Activated naive CD4-positive, alpha-beta T cell treated with anti-CD3 and anti-CD28 coated beads for 36 hours (primary cell): ENCODE data around the gene AKAP12. TPM values are rescaled to one million over a fixed set of nuclear protein-coding genes. Genes with fewer than 3 reads are reported as not detected.
"Not testable (repeated sequence)": the region's sequence is repeated elsewhere in the genome, so short reads cannot be mapped to it uniquely, and the experiment has no call there.

Experiments used
- CTCF ChIA-PET: fragments of 350-600 bp; sonication (Branson Sonifier 250); formaldehyde crosslinking; loops from one replicate; lab custom pipeline; 2021; ENCODE audit warnings: antibody characterized with exemption; lab: Charles Lee
- DNase-seq: peaks from one replicate; pipeline ENCODE4 v3.0.0-alpha.2; 2020
- H3K27ac Mint-ChIP-seq: one replicate; pipeline ENCODE4 v1.8.0; 2021; ENCODE audit warnings: mild to moderate bottlenecking, mixed read lengths
- H3K27me3 Mint-ChIP-seq: one replicate; pipeline ENCODE4 v1.8.0; 2021; ENCODE audit warnings: low read depth, mixed read lengths
- H3K36me3 Mint-ChIP-seq: one replicate; pipeline ENCODE4 v1.8.0; 2021; ENCODE audit warnings: low read depth, mixed read lengths
- H3K4me1 Mint-ChIP-seq: one replicate; pipeline ENCODE4 v1.8.0; 2021; ENCODE audit warnings: low read depth, mixed read lengths
- H3K4me3 Mint-ChIP-seq: one replicate; pipeline ENCODE4 v1.8.0; 2021; ENCODE audit warnings: mild to moderate bottlenecking, moderate library complexity, mixed read lengths
- H3K9me3 Mint-ChIP-seq: one replicate; pipeline ENCODE4 v1.8.0; 2021; ENCODE audit warnings: mixed read lengths
- intact Hi-C: fragments of 100-400 bp; cut with micrococcal nuclease; formaldehyde crosslinking; loops from one replicate; pipeline ENCODE4 v1.15.1; 2023
- total RNA-seq, 2 experiments: library from RNA; stranded (reverse); gene quantifications; one replicate each; pipeline ENCODE4 v1.2.3, GENCODE V29; 2021

AKAP12 gene
- total RNA-seq, 2 experiments from 2014 or later = 0.62 to 0.77 TPM

DNA sequence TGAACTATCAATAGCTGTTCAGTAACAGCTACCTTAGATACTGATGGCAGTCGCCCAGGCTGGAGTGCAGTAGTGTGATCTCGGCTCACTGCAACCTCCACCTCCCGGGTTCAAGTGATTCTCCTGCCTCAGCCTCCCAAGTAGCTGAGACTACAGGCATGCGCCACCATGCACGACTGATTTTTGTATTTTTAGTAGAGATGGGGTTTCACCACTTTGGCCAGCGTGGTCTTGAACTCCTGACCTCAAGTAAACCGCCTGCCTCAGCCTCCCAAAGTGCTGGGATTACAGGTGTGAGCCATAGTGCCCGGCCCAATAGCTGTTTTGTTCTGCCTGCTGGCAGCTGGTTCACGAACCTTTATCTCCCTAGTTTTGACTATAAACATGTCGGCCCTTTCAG is 103.0 kb downstream of the AKAP12 start:
- CTCF ChIA-PET = interaction anchor here (0.6 to 1.4 kb wide), 3 partner anchors 9 to 282 kb away, joined by 3 to 4 read pairs (median 3); no protein-coding TSS in a partner anchor
- H3K4me3 Mint-ChIP-seq, H3K27me3 Mint-ChIP-seq, H3K36me3 Mint-ChIP-seq, intact Hi-C loops, H3K27ac Mint-ChIP-seq, H3K9me3 Mint-ChIP-seq, H3K4me1 Mint-ChIP-seq, DNase-seq: not testable (repeated sequence)

- Mint-ChIP-seq H3K9me3 (no peaks in the 10 kb centered on the region), H3K27me3 (no peaks in the 10 kb centered on the region), H3K36me3 (no peaks in the 10 kb centered on the region), H3K4me3 (no peak overlapping the region), H3K4me1 (no peaks in the 10 kb centered on the region), H3K27ac (no peak overlapping the region)
- CTCF ChIA-PET = interaction anchor here (0.7 to 1.1 kb wide), 2 partner anchors 15 to 120 kb away, joined by 4 read pairs; no protein-coding TSS in a partner anchor
- intact Hi-C loops = no loop called here
- no peak for DNase-seq
Measured at GRCh38 chr6:151349651-151350270, 110.0 kb downstream of the AKAP12 start.

- no peak for DNase-seq
- Mint-ChIP-seq H3K4me1 (no peaks in the 10 kb centered on the region), H3K36me3 (no peaks in the 10 kb centered on the region), H3K27me3 (no peaks in the 10 kb centered on the region), H3K9me3 (no peaks in the 10 kb centered on the region), H3K4me3 (no peak overlapping the region), H3K27ac (no peak overlapping the region)
- intact Hi-C loops = no loop called here
- CTCF ChIA-PET = interaction anchor here (0.7 to 3.0 kb wide), 3 partner anchors 16 to 337 kb away, joined by 4 to 8 read pairs (median 4); no protein-coding TSS in a partner anchor
Measured at GRCh38 chr6:151350442-151351145, 110.8 kb downstream of the AKAP12 start.

GRCh38 chr6:151351146-151351700 is 111.5 kb downstream of the AKAP12 start:
- no peaks in the 10 kb centered on the region for H3K9me3 Mint-ChIP-seq
- H3K27me3 Mint-ChIP-seq = no peaks in the 10 kb centered on the region
- H3K4me3 Mint-ChIP-seq = no peak overlapping the region
- DNase-seq = no peak
- intact Hi-C loops = no loop called here
- H3K36me3 Mint-ChIP-seq = no peaks in the 10 kb centered on the region
- CTCF ChIA-PET = interaction anchor here (0.5 to 3.0 kb wide), 2 partner anchors 337 to 1027 kb away, joined by 5 to 8 read pairs; no protein-coding TSS in a partner anchor
- H3K4me1 Mint-ChIP-seq = no peaks in the 10 kb centered on the region
- H3K27ac Mint-ChIP-seq = no peak overlapping the region

GRCh38 chr6:151351731-151352130 is 112.0 kb downstream of the AKAP12 start:
- Mint-ChIP-seq H3K9me3 (no peaks in the 10 kb centered on the region), H3K36me3 (no peaks in the 10 kb centered on the region), H3K4me1 (no peaks in the 10 kb centered on the region), H3K27ac (no peak overlapping the region), H3K27me3 (no peaks in the 10 kb centered on the region), H3K4me3 (no peak overlapping the region)
- no peak for DNase-seq
- intact Hi-C loops = loop anchor here (1.0 kb wide), 1 partner anchor 125 kb away; no protein-coding TSS in a partner anchor
- CTCF ChIA-PET = interaction anchor here (0.5 to 3.0 kb wide), 2 partner anchors 338 to 1028 kb away, joined by 5 to 8 read pairs; no protein-coding TSS in a partner anchor

- peaks cover under 1% of the 10 kb centered on the region for H3K4me1 Mint-ChIP-seq
- CTCF ChIA-PET = interaction anchor here (0.6 to 3.0 kb wide), 2 partner anchors 339 to 462 kb away, joined by 4 to 8 read pairs; no protein-coding TSS in a partner anchor
- no peak for DNase-seq
- no peak overlapping the region for H3K4me3 Mint-ChIP-seq
- intact Hi-C loops = loop anchor here (1.0 kb wide), 1 partner anchor 124 kb away; no protein-coding TSS in a partner anchor
- no peaks in the 10 kb centered on the region for H3K9me3 Mint-ChIP-seq
- no peaks in the 10 kb centered on the region for H3K27me3 Mint-ChIP-seq
- no peaks in the 10 kb centered on the region for H3K36me3 Mint-ChIP-seq
- no peak overlapping the region for H3K27ac Mint-ChIP-seq
Measured at GRCh38 chr6:151352410-151353396, 112.9 kb downstream of the AKAP12 start.

- H3K36me3 Mint-ChIP-seq = peaks cover 1% of the 10 kb centered on the region
- CTCF ChIA-PET = interaction anchor here (0.6 to 3.0 kb wide), 2 partner anchors 168 to 340 kb away, joined by 3 to 8 read pairs; no protein-coding TSS in a partner anchor
- no peak overlapping the region for H3K4me3 Mint-ChIP-seq
- no peaks in the 10 kb centered on the region for H3K27me3 Mint-ChIP-seq
- H3K27ac Mint-ChIP-seq = no peak overlapping the region
- peaks cover 11% of the 10 kb centered on the region for H3K4me1 Mint-ChIP-seq
- no peak for DNase-seq
- no peaks in the 10 kb centered on the region for H3K9me3 Mint-ChIP-seq
- intact Hi-C loops = no loop called here
Measured at GRCh38 chr6:151353795-151354194, 114.0 kb downstream of the AKAP12 start.

DNA sequence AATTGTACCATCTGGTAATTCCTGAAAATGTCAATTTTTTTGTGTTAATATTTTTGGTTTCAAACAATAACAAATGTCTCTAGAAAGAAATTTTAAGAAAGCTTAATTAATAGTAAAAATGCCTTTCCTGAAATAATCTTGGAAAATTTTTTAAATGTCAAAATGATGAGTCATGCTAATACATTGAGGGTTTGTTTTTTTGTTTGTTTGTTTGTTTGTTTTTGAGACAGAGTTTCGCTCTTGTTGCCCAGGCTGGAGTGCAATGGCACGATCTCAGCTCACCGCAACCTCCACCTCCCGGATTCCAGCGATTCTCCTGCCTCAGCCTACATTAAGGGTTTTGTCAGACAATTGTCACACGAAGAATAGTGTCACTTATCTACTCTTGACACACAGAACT is 117.2 kb downstream of the AKAP12 start:
- DNase-seq, H3K36me3 Mint-ChIP-seq, H3K4me3 Mint-ChIP-seq, H3K27ac Mint-ChIP-seq, H3K27me3 Mint-ChIP-seq, H3K9me3 Mint-ChIP-seq, intact Hi-C loops: not testable (repeated sequence)
- CTCF ChIA-PET = interaction anchor here (0.7 to 1.0 kb wide), 2 partner anchors 68 to 83 kb away, joined by 3 to 5 read pairs; no protein-coding TSS in a partner anchor
- peaks cover 11% of the 10 kb centered on the region for H3K4me1 Mint-ChIP-seq

GRCh38 chr6:151357758-151358436 is 118.1 kb downstream of the AKAP12 start:
- Mint-ChIP-seq H3K9me3 (no peaks in the 10 kb centered on the region), H3K27me3 (no peaks in the 10 kb centered on the region), H3K27ac (no peak overlapping the region), H3K4me3 (no peak overlapping the region), H3K4me1 (peaks cover 11% of the 10 kb centered on the region), H3K36me3 (peaks cover 6% of the 10 kb centered on the region)
- CTCF ChIA-PET = interaction anchor here (0.7 to 1.0 kb wide), 3 partner anchors 29 to 82 kb away, joined by 3 to 5 read pairs (median 3); no protein-coding TSS in a partner anchor
- DNase-seq = no peak
- intact Hi-C loops = no loop called here

- intact Hi-C loops = no loop called here
- Mint-ChIP-seq H3K9me3 (no peaks in the 10 kb centered on the region), H3K27ac (no peak overlapping the region), H3K36me3 (peaks cover 8% of the 10 kb centered on the region), H3K4me1 (peaks cover 11% of the 10 kb centered on the region), H3K4me3 (no peak overlapping the region), H3K27me3 (no peaks in the 10 kb centered on the region)
- DNase-seq = no peak
- CTCF ChIA-PET = interaction anchor here (0.8 to 1.1 kb wide), 2 partner anchors 30 to 35 kb away, joined by 3 read pairs; no protein-coding TSS in a partner anchor
Measured at GRCh38 chr6:151358475-151358874, 118.7 kb downstream of the AKAP12 start.

- H3K27ac Mint-ChIP-seq = no peak overlapping the region
- intact Hi-C loops = no loop called here
- H3K9me3 Mint-ChIP-seq = no peaks in the 10 kb centered on the region
- peaks cover 11% of the 10 kb centered on the region for H3K4me1 Mint-ChIP-seq
- DNase-seq = no peak
- H3K4me3 Mint-ChIP-seq = no peak overlapping the region
- CTCF ChIA-PET = interaction anchor here (1.1 kb wide), 1 partner anchor 36 kb away, joined by 3 read pairs; no protein-coding TSS in a partner anchor
- H3K27me3 Mint-ChIP-seq = no peaks in the 10 kb centered on the region
- H3K36me3 Mint-ChIP-seq = peaks cover 8% of the 10 kb centered on the region
Measured at GRCh38 chr6:151359486-151359885, 119.7 kb downstream of the AKAP12 start.
